Measurements from ENCODE around the gene DGKI.
A peak's percentile ranks its signal among the peaks of the same experiment; 100 is the strongest.

DGKI gene

DNA sequence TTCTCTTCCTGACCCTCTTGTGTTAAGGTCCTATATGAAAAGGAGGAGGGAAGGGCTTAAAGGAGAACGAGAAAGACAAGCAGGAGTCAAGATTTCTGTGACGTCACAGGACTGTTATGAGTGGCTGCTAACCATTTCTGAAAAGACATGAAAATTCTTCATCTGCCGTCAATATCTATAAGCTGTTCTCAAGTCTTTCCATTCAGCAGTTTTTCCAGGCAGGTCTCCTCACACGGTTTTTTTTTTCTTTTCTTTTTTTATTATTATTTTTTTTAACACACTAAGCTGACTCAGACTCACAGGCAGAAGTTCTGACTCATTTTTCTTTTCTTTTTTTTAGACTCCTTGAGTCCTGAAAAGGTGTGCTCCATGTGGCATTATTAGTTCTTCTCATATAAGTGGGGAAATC lies 72.0 kb downstream of the DGKI start:
- no peak for DNase-seq

DNA sequence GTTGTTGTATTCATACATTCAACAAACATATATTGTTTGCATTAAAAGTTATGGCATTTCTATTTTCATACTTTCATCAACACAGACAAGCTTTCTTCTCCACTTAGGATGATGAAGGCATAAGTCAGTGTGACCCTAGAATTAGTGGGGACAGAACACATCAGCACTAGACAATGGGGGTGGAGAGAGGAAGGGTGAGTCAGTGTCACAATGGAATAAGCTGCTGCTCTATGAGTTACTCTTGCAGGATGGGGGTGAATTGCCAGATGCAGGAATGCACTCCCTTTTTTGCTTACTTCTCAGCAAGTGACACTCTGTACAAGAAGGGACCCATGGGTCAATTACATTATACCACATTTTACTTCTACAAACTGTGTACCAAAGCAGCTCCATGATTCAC lies 74.0 kb downstream of the DGKI start:
- DNase-seq = no peak

GRCh38 chr7:137772316-137772715 lies 74.5 kb downstream of the DGKI start:
- no peak for DNase-seq

DNA sequence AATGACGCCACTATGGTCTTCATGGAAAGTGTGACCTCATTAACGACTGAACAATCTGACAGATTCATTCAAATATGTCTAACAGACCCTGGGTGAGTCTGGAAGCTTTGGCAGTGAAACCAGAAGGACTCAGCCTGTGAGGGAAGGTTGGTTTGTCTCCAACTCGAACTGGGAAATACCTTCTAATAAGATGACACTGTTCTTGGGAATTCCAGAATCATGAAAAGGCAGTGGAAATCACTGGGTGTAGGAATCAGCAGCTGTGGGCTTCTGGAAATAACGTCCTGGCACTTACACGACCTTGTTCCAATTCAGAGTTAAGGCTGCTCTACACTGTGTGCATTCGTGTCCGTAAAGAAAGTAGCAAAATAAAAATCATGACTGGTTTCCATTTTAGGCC lies 75.1 kb downstream of the DGKI start:
- DNase-seq = no peak

DNA sequence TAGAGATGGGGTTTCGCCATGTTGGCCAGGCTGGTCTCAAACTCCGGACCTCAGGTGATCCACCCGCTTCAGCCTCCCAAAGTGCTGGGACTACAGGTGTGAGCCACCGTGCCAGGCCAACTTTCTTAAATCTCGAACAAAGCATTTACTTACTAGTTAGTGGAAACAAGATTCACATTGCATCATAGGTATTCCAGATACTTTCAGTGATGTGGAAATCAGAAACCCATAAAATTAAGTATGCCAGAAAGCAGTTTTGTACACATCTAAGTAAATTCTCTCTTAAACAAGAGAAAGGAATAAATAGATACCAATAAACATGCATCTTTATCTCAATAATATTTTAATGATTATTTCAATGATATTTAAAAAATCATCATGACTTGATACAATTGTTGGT lies 75.5 kb downstream of the DGKI start:
- no peak for DNase-seq

DNA sequence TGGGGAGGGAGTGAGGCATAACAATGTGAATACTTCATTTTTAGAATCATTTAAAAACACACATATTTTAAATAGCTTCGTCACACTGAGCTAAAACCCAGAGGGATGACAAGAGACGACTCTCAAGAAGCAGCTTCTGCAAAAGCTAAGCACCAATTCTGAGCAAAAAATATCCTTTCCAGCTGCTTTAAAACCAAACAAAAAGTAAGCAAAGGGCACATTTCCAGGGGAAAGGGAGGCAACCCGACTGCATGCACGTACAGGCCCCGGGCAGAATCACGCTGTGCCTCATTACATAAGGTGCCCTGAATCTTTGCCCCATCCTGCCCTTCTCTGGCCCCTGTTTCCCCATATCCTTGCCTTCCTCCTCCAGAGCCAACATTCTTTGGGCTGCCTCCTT lies 78.4 kb downstream of the DGKI start:
- DNase-seq = no peak

GRCh38 chr7:137762334-137762733 lies 84.4 kb downstream of the DGKI start:
- DNase-seq = no peak

GRCh38 chr7:137760111-137760510 lies 86.7 kb downstream of the DGKI start:
- DNase-seq = peak; percentile 28

GRCh38 chr7:137757146-137757925 lies 89.4 kb downstream of the DGKI start:
- no peak for DNase-seq

DNA sequence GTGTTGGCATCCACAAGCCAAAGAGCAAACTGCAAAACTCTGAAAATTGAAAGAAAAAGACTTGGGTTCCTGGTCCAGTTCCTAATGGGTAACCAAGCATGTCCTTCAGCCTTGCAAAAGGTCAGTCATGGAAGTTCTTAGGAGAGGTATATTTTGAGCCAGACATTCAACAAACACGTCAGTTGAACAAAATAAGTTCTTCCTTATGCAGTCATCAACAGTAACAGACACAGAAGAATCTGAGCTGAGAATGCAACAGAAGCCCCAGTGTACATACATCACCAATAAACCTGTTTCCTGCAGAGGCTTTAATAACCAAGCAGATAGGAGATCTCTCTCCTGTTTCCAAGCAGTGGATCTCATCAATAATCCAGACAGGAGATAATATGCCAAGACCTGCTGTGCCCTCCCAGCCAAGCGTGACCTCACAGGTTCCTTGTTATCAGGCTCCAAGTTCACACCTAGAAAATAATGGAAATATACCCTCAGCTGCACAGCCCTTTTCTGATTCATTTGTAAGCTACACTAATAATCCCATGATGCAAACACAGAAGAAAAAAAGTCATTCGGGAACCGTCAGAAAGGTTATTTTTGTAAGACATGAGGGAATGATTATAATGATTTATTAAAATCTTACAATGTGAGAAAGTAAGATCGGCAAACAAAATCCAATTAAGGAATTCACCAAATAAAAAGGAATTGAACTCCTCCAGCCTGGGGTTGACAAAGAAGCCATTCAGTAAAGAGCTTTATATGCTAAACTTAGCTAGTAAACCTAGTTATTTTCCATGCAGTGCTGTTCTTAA lies 90.7 kb downstream of the DGKI start:
- DNase-seq = no peak

DNA sequence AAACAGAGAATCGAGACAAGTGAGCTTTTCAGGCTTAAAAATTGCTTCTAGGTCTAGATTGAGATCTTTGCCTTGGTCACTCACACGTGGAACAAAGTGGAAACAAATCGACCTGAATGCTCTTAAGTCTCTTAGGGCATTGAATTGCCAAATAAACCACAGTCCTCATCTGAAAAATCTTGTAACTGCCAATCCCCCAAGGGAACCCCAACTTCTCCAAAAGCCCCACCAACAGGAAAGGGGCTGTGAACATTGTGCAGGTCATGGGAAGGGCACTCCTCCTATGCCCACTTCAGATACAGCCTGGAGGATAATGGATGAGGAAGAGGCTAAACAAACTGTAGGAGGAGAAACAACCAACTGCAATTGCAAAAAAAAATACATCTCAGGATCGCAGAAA lies 91.3 kb downstream of the DGKI start:
- DNase-seq = no peak

DNA sequence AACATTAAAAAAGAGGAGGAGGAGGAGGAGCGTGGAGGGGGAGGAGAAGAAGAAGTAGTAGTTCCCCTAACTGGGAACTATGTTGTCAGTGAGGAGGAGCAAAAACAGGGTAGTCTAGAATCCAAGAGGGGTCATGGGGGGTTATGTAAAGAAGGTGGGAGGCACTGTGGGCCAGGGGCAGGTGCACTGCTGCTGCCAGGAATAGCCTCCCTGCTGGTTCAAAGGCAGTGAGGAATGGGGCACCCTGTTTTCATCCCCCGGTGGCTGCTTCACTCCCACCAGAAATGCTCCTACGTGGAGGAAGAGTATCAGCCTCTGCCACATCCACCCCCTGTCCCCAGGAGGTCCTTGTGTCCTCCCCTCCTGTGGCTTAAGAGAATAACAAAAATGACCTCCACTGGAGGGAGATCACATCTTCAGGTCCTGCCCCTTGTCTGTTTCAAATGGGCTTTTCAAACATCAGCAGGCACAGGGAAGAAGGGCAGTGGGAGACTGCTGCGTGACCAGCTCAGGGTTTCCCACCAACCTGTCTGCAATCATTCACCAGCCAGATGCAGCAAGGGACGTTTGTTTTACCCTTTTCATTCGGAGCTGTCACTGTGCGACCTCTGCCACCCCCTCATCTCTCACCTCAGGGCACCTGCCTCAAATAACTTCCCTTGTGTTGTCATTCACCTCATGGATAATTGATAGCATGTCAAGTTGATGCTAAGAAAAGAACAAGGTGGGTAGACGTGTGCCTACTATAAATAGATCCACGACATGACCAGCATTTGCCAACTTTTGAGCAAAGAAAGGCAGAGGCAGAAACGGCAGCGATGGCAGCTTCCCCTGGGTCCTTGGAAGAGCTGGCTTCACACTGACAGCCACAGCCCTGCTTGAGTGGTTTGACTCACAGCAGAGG lies 92.6 kb downstream of the DGKI start:
- peak; percentile 34 for DNase-seq

- DNase-seq = no peak
Observed at GRCh38 chr7:137753575-137753947, 93.2 kb downstream of the DGKI start.

DNA sequence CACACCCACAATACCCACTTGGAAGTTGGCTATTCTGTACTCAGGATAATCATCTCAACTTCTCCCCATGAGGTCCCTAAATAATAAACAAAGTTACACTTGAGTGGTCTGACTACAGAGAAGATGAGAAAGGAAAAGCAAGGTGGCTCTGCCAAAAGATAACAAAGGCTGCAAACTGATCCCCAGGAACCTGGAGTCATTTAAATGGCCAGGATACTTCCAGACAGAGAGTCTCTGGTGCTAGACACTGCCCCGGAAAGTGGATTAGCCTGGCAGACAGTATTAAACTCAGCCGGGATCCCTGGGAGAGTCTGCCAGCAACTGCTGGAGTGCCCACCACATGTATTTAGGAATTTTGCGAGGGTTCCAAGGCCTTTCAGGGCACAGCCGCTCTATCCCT lies 93.7 kb downstream of the DGKI start:
- DNase-seq = no peak

- DNase-seq = no peak
Observed at GRCh38 chr7:137751361-137752009, 95.3 kb downstream of the DGKI start.

- DNase-seq = no peak
Observed at GRCh38 chr7:137747359-137748031, 99.3 kb downstream of the DGKI start.

DNA sequence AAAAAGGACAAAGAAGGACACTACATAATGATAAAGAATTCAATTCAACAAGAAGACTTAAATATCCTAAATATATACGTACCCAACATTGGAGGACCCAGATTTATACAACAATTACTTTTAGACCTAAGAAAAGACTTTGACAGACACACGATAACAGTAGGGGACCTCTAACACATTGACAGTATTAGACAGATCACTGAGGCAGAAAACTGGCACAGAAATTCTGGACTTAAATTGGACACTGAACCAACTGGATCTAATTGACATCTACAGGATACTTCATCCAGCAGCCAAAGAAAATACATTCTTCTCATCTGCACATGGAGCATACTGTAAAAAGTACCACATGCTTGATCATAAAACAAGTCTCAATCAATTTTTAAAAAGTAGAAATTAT lies 103.8 kb downstream of the DGKI start:
- DNase-seq = peak; percentile 57

- DNase-seq = no peak
Observed at GRCh38 chr7:137742051-137742450, 104.7 kb downstream of the DGKI start.

GRCh38 chr7:137741443-137741842 lies 105.3 kb downstream of the DGKI start:
- no peak for DNase-seq

DNA sequence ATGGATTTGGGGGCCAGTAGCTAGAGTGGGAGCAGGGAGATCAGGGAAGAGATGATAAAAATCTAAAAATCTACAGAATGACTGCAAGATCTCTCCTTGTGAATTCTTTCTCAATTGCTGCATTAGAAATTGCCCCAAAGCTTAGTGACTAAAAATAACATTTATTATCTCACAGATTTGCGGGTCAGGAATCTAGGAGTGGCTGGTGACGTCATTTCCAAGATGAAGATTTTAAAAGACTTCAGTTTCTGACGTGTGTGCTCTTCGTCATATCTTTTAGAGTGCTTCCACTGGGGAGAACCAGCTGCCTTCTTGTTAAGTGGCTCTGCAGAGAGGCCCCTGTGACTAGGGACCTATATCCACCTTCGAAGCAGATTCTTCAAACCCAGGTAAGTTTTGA lies 112.6 kb downstream of the DGKI start:
- DNase-seq = no peak

GRCh38 chr7:137732168-137732567 lies 114.6 kb downstream of the DGKI start:
- no peak for DNase-seq

DNA sequence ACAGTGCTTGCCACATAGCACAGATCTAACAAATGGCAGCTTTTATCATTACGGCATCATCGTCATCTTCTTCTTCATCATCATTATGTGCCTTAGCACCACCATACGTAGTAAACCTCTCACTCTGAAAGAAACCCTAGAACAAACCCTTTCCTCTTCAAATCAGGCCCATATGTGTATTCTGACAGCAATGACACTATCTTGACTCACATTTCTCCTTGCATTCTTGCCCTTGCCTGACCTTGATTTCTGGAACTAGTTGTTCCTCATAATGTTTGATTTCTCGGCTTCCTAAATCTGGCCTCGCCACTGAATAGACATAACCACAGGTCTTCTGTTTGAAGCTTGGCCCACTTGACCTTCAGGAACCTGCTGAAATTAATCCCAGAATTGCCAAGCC lies 115.3 kb downstream of the DGKI start:
- no peak for DNase-seq
